NOMO-1 (cell line): Measurements from ENCODE around the gene SPSB3.
A peak's percentile ranks its signal among the peaks of the same experiment; 100 is the strongest.

ENCODE experiments used
- DNase-seq, 2 experiments: peaks; one replicate each; lab custom pipeline; 2025; ENCODE audit not compliant: unreplicated experiment in 2 of 2; lab: John Stamatoyannopoulos, UW

SPSB3 gene

GRCh38 chr16:1782408-1783264 lies at the start of gene SPSB3, which contains the start of gene NUBP2:
Gene SPSB3 (minus strand): TSS chr16:1782571. CDS start chr16:1781483, 1,088 bp downstream.
Gene NUBP2 (plus strand): TSS chr16:1782960. CDS start chr16:1783021, 61 bp downstream.
- DNase-seq = peak; percentile 100

GRCh38 chr16:1831186-1832075 lies 49.1 kb upstream of the SPSB3 start:
- DNase-seq = no peak

- no peak for DNase-seq
Measured at GRCh38 chr16:1830213-1830612, 47.8 kb upstream of the SPSB3 start.

- no peak for DNase-seq
Measured at GRCh38 chr16:1828645-1829410, 46.5 kb upstream of the SPSB3 start.

GRCh38 chr16:1826691-1827573 lies 44.6 kb upstream of the SPSB3 start, which contains the start of the genes FAHD1 and HAGH:
Gene FAHD1 (plus strand): TSS chr16:1827206. CDS start chr16:1827239, 33 bp downstream.
Gene HAGH (minus strand): TSS chr16:1826825. CDS start chr16:1826787, 38 bp downstream.
- DNase-seq = peak; percentile 83 to 92

GRCh38 chr16:1825864-1826690 lies 43.7 kb upstream of the SPSB3 start:
- DNase-seq = peak; percentile 59 to 78

GRCh38 chr16:1825381-1825863 lies 43.1 kb upstream of the SPSB3 start:
- no peak for DNase-seq

- no peak for DNase-seq
Measured at GRCh38 chr16:1823821-1824220, 41.5 kb upstream of the SPSB3 start.

- DNase-seq = no peak
Measured at GRCh38 chr16:1822801-1823200, 40.4 kb upstream of the SPSB3 start.

GRCh38 chr16:1821861-1822611 lies 39.7 kb upstream of the SPSB3 start:
- DNase-seq = no peak

GRCh38 chr16:1820946-1821290 lies 38.5 kb upstream of the SPSB3 start:
- DNase-seq = no peak

GRCh38 chr16:1820096-1820945 lies 38.0 kb upstream of the SPSB3 start:
- DNase-seq = no peak

- DNase-seq = no peak
Measured at GRCh38 chr16:1819611-1820010, 37.2 kb upstream of the SPSB3 start.

GRCh38 chr16:1818873-1819525 lies 36.6 kb upstream of the SPSB3 start:
- DNase-seq = no peak

- DNase-seq = no peak
Measured at GRCh38 chr16:1818204-1818872, 36.0 kb upstream of the SPSB3 start.

GRCh38 chr16:1817716-1818115 lies 35.3 kb upstream of the SPSB3 start:
- no peak for DNase-seq
